HS-27A (cell line): ENCODE results near the gene HUNK.

Experiments used
- DNase-seq: peaks from one replicate; pipeline ENCODE4 v3.0.0-alpha.2; 2012; ENCODE audit warnings: low read depth, missing footprints

Gene HUNK

GRCh38 chr21:31959881-31960280, 87.1 kb downstream of the HUNK start:
- no peak for DNase-seq

GRCh38 chr21:31961027-31961426, 88.2 kb downstream of the HUNK start:
- no peak for DNase-seq

GRCh38 chr21:31961704-31962103, 88.9 kb downstream of the HUNK start:
- no peak for DNase-seq

GRCh38 chr21:31964692-31965091, 91.9 kb downstream of the HUNK start:
- DNase-seq: no peak

GRCh38 chr21:31967334-31967733, 94.5 kb downstream of the HUNK start:
- no peak for DNase-seq

- no peak for DNase-seq
Observed at GRCh38 chr21:31972622-31973021, 99.8 kb downstream of the HUNK start.

- no peak for DNase-seq
Observed at GRCh38 chr21:31973402-31973944, 100.7 kb downstream of the HUNK start.

GRCh38 chr21:31974454-31974985, 101.7 kb downstream of the HUNK start:
- no peak for DNase-seq

GRCh38 chr21:31975491-31975890, 102.7 kb downstream of the HUNK start:
- no peak for DNase-seq

GRCh38 chr21:31977816-31978215, 105.0 kb downstream of the HUNK start:
- no peak for DNase-seq

- no peak for DNase-seq
Observed at GRCh38 chr21:31983120-31983519, 110.3 kb downstream of the HUNK start.

- no peak for DNase-seq
Observed at GRCh38 chr21:31983554-31983953, 110.7 kb downstream of the HUNK start.

GRCh38 chr21:31985398-31985797, 112.6 kb downstream of the HUNK start:
- DNase-seq: no peak

- no peak for DNase-seq
Observed at GRCh38 chr21:31986035-31986856, 113.4 kb downstream of the HUNK start.

- no peak for DNase-seq
Observed at GRCh38 chr21:31987696-31988095, 114.9 kb downstream of the HUNK start.

- no peak for DNase-seq
Observed at GRCh38 chr21:31988492-31989290, 115.9 kb downstream of the HUNK start.

GRCh38 chr21:31991356-31992331, 118.8 kb downstream of the HUNK start:
- DNase-seq: no peak

GRCh38 chr21:31992391-31992790, 119.6 kb downstream of the HUNK start:
- no peak for DNase-seq

- DNase-seq: no peak
Observed at GRCh38 chr21:31993826-31994825, 121.3 kb downstream of the HUNK start.

GRCh38 chr21:31997191-31997590, 124.4 kb downstream of the HUNK start:
- no peak for DNase-seq
